Uterus (tissue), 4 donors: ENCODE measurements around the gene SMARCA2. TPM values are rescaled to one million over a fixed set of nuclear protein-coding genes. Genes with fewer than 3 reads are reported as not detected.

Experiments used
- DNase-seq, 2 donors: peaks; one replicate each; pipeline ENCODE4 v3.0.0-alpha.2; 2019 to 2020
- H3K27ac ChIP-seq, 2 donors: fragments of 200-600 bp; sonication (generic); 1 replicate in 1 of 2; 2 replicates in 1 of 2; pipeline ENCODE4 v1.5.1; 2016 to 2018
- H3K27me3 ChIP-seq, 2 donors: fragments of 200-600 bp; sonication (generic); one replicate each; pipeline ENCODE4 v1.5.1; 2018 to 2019; ENCODE audit warnings: control low read depth in 1 of 2
- H3K36me3 ChIP-seq, 2 donors: fragments of 200-600 bp; sonication (generic); one replicate each; pipeline ENCODE4 v1.5.1; 2019; ENCODE audit warnings: control low read depth in 1 of 2
- H3K4me1 ChIP-seq, 2 donors: fragments of 200-600 bp; sonication (generic); one replicate each; pipeline ENCODE4 v1.5.1; 2018 to 2019; ENCODE audit warnings: control low read depth in 1 of 2
- H3K4me3 ChIP-seq, 2 donors: fragments of 200-600 bp; sonication (generic); 1 replicate in 1 of 2; 2 replicates in 1 of 2; pipeline ENCODE4 v1.5.1; 2018 to 2019; ENCODE audit warnings: mild to moderate bottlenecking in 1 of 2
- H3K9me3 ChIP-seq, 2 donors: fragments of 200-600 bp; sonication (generic); one replicate each; pipeline ENCODE4 v1.5.1; 2019; ENCODE audit warnings: control low read depth in 1 of 2
- POLR2A ChIP-seq, 2 donors: fragments of 450-650 bp; IDR thresholded peaks; one replicate each; pipeline ENCODE4 v1.6.1; 2016; ENCODE audit warnings: antibody characterized with exemption in 2 of 2, mild to moderate bottlenecking in 1 of 2, moderate library complexity in 1 of 2
- intact Hi-C: fragments of 100-400 bp; cut with DNase I; formaldehyde crosslinking; loops from one replicate; pipeline ENCODE4 v1.15.1; 2023; ENCODE audit warnings: low total_unique reads
- total RNA-seq, 4 donors: library from RNA; depleted of rRNA in 3 of 4; stranded (reverse); fragments of >200 nt in 3 of 4; gene quantifications; one replicate each; pipeline versions ENCODE4 v1.1.0 to v1.2.4, GENCODE V29; 2014 to 2023
- TF ChIP-seq, protein P1 (sequence below), 4 experiments: fragments of 200-600 bp in 2 of 4; fragments of 450-650 bp in 2 of 4; sonication (generic) in 2 of 4; IDR thresholded peaks; one replicate each; pipeline ENCODE4 v1.5.1; 2016 to 2019; ENCODE audit warnings: antibody characterized with exemption in 4 of 4, mild to moderate bottlenecking in 2 of 4, moderate library complexity in 1 of 4
- donor health status: DM: yes; HTN: yes; CAD: no.

SMARCA2 gene
- total RNA-seq, 4 donors from 2014 or later: 51.7 to 251 (median 214) TPM

DNA sequence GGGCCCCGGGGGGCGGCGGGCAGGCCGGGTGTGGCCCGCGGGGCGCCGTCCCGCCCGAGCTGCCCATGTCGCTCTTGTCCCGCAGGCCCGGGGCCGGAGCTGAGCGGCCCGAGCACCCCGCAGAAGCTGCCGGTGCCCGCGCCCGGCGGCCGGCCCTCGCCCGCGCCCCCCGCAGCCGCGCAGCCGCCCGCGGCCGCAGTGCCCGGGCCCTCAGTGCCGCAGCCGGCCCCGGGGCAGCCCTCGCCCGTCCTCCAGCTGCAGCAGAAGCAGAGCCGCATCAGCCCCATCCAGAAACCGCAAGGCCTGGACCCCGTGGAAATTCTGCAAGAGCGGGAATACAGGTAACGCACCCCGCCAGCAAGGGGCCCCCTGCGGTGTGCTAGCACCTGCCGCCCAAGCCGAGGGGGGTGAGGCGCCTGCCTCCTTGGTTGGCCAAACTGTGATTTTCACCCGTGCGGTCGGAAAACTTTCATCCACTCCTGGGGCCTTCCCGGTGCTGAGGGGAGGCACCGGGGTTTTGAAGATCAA is 32.1 kb downstream of the SMARCA2 start:
- no peak overlapping the region for H3K27ac ChIP-seq
- intact Hi-C loops: no loop called here
- H3K4me3 ChIP-seq: no peak overlapping the region
- no peaks in the 10 kb centered on the region for H3K4me1 ChIP-seq
- no peak for TF ChIP-seq POLR2A (IDR thresholded peaks at IDR 0.05)
- TF ChIP-seq, protein P1, sequence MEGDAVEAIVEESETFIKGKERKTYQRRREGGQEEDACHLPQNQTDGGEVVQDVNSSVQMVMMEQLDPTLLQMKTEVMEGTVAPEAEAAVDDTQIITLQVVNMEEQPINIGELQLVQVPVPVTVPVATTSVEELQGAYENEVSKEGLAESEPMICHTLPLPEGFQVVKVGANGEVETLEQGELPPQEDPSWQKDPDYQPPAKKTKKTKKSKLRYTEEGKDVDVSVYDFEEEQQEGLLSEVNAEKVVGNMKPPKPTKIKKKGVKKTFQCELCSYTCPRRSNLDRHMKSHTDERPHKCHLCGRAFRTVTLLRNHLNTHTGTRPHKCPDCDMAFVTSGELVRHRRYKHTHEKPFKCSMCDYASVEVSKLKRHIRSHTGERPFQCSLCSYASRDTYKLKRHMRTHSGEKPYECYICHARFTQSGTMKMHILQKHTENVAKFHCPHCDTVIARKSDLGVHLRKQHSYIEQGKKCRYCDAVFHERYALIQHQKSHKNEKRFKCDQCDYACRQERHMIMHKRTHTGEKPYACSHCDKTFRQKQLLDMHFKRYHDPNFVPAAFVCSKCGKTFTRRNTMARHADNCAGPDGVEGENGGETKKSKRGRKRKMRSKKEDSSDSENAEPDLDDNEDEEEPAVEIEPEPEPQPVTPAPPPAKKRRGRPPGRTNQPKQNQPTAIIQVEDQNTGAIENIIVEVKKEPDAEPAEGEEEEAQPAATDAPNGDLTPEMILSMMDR (IDR thresholded peaks at IDR 0.05): no peak
- H3K36me3 ChIP-seq: no peaks in the 10 kb centered on the region
- no peaks in the 10 kb centered on the region for H3K27me3 ChIP-seq
- H3K9me3 ChIP-seq: no peaks in the 10 kb centered on the region
- no peak for DNase-seq

DNA sequence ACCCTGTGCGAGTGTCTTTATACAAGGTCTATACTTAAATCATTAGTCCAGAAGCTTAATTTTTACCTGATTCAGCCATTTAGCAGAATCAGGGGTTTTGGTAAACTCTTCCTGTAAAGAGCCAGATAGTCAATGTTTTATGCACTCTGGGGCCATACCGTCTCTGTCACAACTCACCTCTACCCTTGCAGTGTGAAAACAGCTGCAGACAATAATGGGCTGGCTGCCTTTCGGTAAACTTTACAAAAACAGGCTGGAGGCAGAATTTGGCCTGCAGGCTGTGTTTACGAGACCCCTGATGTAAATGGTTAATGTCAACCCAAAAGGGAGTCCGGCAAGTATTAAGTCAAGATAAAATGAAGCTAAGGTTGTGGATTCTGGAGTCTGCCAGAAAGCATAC is 32.8 kb downstream of the SMARCA2 start:
- DNase-seq: no peak

GRCh38 chr9:2050236-2050635 is 35.1 kb downstream of the SMARCA2 start:
- H3K36me3 ChIP-seq: no peaks in the 10 kb centered on the region
- no peaks in the 10 kb centered on the region for H3K4me1 ChIP-seq
- H3K4me3 ChIP-seq: no peak overlapping the region
- no peaks in the 10 kb centered on the region for H3K9me3 ChIP-seq
- H3K27ac ChIP-seq: no peak overlapping the region
- no peak for TF ChIP-seq POLR2A (IDR thresholded peaks at IDR 0.05)
- TF ChIP-seq, protein P1 (IDR thresholded peaks at IDR 0.05): no peak
- no peak for DNase-seq
- intact Hi-C loops: no loop called here
- H3K27me3 ChIP-seq: no peaks in the 10 kb centered on the region

More for the DNA sequence above, 32.8 kb downstream of the SMARCA2 start:
- Histone ChIP-seq H3K9me3 (no peaks in the 10 kb centered on the region), H3K4me3 (no peak overlapping the region), H3K27me3 (no peaks in the 10 kb centered on the region), H3K27ac (no peak overlapping the region), H3K4me1 (no peaks in the 10 kb centered on the region), H3K36me3 (no peaks in the 10 kb centered on the region)
- no peak for TF ChIP-seq POLR2A (IDR thresholded peaks at IDR 0.05)
- TF ChIP-seq, protein P1 (IDR thresholded peaks at IDR 0.05): no peak
- intact Hi-C loops: no loop called here

GRCh38 chr9:2053883-2054845 is 39.0 kb downstream of the SMARCA2 start:
- no peak for TF ChIP-seq POLR2A (IDR thresholded peaks at IDR 0.05)
- TF ChIP-seq, protein P1 (IDR thresholded peaks at IDR 0.05): no peak
- H3K27ac ChIP-seq: no peak overlapping the region
- DNase-seq: no peak
- H3K36me3 ChIP-seq: no peaks in the 10 kb centered on the region
- no peaks in the 10 kb centered on the region for H3K9me3 ChIP-seq
- intact Hi-C loops: no loop called here
- no peaks in the 10 kb centered on the region for H3K4me1 ChIP-seq
- no peaks in the 10 kb centered on the region for H3K27me3 ChIP-seq
- no peak overlapping the region for H3K4me3 ChIP-seq

DNA sequence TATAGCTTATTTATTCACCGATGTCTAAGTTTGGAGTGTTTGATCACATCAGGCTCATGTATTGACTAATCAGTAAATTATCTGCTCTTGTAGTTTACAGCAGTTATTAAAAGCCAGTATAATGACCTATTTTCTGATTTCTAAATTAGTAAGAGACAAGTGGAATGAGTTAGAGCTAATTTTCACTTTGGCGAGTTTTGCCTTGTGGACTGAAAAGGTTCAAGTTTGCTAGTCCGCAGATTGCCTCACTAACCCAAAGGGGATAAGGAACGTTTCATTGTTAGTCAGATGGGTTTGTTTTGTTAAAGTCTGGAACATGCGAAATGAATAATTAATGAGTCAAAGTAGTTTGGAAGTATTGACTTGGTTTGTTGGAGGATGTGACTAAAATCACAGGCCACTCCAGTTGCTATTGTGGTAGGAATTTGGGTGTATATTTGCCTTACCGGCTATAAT is 40.1 kb downstream of the SMARCA2 start:
- no peak overlapping the region for H3K4me3 ChIP-seq
- intact Hi-C loops: no loop called here
- no peak overlapping the region for H3K27ac ChIP-seq
- no peaks in the 10 kb centered on the region for H3K4me1 ChIP-seq
- H3K9me3 ChIP-seq: no peaks in the 10 kb centered on the region
- no peak for DNase-seq
- TF ChIP-seq, protein P1 (IDR thresholded peaks at IDR 0.05): no peak
- no peaks in the 10 kb centered on the region for H3K27me3 ChIP-seq
- H3K36me3 ChIP-seq: no peaks in the 10 kb centered on the region
